ENCODE results near the gene TTC9.

The TTC9 gene

DNA sequence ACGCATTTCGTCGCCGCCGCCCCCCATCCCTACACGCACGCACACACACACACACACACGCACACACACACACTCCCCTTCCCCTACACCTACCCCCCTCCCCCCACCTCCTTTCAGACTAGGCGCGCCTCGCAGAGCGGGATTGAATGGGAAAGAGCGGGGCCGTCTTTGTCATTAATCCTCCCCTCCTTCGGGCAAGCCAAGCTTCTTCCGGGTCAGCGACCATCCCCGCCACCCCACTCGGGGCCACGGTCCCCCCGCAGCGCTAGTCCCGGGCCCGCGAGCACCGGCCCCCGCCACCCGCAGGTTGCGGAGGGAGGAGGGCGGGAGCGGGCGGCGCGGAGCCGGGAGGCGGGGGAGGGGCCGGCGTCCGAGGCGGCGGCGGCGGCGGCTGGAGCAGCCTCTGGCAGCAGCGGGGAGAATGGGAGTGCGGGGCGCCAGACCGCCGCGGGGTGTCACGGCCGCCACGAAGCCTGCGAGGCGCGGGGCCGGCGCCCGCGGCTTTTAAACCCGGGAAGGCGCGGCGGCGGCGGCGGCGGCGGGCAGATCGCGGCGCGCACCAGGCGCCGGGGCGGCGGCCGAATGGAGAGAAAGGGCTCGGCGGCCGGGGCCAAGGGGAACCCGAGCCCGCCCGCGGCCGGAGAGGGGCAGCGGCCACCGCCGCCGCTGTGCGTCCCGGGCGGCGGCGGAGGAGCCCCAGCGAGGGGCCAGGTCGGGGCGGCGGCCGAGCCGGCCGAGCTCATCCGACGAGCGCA is at the start of gene TTC9:
TTC9 (plus strand) TSS at position 369 of the 755 bp plus-strand sequence; CDS start at position 583, 214 bp downstream.
- DNase-seq, result peak; percentile 29 to 63 (median 39)

DNA sequence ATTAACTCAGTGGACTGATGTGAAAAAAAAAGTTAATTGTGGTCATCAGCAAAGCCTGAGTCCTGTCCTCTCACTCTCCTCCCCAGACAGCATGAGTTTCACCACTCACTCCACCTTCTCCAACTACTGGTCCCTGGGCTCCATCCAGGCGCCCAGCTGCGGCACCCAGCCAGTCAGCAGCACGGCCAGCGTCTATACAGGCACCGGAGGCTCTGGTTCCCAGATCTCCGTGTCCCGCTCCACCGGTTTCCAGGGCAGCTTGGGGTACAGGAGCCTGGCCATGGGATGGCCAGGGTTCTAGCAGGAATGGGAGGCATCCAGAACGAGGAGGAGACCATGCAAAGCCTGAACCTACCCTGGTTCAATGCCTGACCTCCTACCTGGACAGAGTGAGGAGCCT is 47.3 kb upstream of the TTC9 start:
- DNase-seq, result no peak

DNA sequence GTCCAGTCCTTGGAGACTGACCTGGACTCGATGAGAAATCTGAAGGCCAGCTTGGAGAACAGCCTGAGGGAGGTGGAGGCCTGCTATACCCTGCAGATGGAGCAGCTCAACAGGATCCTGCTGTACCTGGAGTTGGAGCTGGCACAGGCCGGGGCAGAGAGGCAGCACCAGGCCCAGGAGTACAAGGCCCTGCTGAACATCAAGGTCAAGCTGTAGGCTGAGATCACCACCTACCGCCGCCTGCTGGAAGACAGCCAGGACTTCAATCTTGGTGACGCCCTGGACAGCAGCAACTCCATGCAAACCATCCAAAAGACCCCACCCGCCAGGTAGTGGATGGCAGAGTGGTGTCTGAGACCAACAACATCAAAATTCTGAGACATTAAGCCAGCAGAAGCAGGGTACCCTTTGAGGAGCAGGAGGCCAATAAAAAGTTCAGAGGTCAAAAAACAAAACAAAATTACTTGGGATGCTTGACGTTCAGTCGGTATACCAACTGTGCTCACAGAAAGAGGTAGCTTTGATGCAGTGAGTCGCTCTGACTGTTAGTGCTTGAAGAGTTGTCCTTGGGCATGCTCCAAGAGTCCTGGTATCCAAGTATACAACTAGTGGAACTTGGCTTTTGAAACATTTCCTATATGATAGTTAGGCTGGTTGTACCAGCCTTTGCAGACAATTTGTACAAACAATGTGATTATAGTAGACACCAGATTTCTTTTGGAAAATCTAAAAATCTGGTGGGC is 46.1 kb upstream of the TTC9 start:
- DNase-seq, result no peak

DNA sequence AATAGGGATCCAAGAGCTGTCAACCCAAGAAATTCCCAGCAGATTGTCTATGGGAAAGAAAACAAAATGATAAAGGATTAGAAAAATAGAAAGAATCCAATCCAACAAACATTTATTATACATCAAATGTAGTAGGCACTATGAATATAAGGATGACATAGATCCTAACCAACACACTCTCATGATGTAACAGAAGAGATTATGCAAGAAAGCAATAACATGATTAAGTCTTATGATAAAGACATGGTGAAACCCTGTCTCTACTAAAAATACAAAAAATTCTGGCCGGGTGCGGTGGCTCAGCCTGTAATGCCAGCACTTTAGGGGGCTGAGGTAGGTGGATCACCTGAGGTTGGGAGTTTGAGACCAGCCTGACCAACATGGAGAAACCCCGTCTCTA is 44.0 kb upstream of the TTC9 start:
- DNase-seq, result peak in 2 of 3 donors; percentile 29 to 35

DNA sequence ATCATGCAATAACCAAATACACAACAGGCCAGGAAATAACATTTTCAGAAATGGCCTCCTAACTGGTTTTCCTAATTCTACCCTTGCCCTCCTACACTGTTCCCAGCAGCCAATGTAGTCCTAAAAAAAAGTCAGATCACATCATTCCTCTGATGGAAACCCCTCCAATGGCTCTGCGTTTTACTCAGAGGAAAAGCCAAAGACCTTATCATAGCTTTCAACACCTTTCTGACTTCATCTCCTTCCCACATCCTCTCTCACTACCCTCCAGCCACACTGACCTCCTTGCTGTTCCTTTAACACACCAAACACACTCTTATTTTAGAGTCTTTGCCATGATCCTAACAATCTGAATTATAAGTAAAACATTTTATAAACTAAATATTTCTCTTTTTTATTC is 42.4 kb upstream of the TTC9 start:
- peak in 2 of 3 donors; percentile 5 to 23 for DNase-seq

DNA sequence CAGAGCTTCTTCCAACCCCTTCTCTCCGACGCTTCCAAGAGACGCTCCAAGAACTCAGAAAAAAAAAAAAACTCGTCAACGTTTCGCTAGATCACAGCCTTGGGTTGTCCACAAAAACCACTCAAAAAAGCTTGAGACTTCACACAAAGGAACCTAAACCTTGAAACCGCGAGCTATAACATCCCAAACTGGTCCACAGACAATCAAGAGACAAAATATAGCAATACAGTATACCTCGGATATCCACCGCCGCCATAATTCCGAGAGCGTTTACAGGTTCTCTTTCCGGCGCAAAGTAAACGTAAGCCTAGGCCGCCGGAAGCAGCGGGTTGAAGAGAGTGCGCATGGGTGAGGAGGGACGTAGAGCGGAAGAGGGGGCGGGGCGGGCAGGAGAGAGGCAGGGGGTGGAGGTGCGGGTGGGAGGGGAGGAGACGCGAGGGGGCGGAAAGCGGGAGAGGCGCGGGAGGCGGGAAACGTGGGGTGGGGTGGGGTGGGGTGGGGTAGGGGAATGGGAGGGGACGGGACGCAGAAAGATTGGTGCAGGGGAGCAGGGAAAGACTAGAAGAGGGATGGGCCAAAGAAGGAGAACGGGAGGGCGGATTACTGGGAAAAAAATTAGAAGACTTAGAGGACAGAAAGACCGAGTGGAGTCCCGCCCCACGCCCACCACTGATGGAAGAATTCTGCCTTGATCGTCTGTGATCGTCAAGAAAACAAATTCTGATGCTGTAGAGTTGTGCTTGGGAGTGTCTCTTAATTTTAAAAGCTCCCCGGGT is 41.1 kb upstream of the TTC9 start, which contains the start of gene MED6:
MED6 (minus strand) TSS at position 274 of the 776 bp plus-strand sequence; CDS start at position 256, 18 bp downstream.
- peak; percentile 90 to 96 (median 95) for DNase-seq

DNA sequence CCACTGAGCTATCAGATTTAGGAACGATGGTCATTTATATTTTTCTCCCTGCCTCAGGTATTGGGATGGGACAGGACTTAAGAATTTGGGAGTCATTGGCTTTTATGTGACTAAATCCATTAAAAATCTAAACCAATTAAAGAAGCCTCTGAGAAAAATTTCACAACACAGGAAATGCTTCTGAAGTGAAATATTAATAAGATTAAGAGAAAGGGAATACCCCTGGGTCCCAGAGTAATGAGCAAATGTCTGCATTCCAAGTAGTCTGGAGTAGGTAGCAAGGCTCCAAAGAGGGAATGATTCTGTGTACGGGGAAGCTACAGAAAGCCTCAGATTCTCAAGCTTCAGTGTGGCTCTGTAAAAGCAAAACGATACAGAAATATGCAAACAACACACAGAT is 40.6 kb upstream of the TTC9 start:
- DNase-seq, result peak in 1 of 3 donors; percentile 4

DNA sequence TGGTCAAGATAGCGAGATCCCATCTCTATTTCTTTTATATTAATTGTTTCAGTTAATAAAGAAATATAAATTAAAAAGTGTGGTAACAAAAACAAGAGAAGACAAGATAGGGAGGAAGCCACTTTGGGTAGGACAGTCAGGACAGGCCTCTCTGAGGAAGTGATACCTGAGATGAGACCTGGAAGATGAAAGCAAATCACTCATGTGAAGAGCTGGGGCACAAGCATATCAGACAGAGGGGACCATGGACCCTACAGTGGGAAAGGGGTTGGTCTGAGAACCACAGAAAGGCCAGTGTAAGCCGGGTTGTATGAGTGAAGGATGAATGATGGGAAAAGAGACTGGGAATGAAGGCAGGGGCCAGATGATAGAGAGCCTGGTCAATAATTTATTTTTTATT is 39.5 kb upstream of the TTC9 start:
- DNase-seq, result no peak

DNA sequence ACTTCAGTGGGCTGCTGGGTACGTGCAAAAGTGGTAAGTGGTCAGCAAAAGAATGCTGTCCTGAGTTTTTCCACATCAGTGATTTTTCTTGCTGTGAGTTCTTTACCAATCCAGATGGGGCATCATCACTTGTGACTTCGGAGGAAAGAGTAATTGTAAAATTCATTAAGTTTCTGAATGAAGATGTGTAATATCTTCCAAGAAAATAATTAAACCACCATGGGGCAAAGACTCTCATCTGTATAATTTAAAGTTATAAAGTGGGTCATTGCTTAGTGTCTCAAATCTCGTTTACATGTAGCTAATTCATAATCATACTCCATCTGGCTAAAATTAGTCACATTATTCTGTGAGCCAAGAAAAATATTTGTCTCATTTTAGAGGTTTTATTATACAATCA is 30.5 kb upstream of the TTC9 start:
- DNase-seq, result no peak

DNA sequence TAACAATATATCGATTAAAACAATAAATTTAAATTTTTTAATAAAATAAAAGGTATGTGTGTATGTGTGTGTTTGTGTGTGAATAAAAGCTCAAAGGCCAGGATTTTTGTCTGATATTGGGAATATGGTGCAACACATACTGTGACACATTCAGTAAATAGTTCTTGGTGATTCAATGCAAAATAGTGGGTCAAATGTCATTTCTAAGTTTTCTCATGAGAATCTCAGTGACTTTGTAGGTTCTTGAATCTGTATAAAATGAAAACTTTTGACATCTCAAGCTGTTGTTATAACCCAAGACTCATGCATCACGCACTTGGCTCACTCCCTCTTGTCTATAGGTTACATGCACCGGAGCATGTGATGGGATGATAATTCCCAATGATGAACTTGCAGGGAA is 25.1 kb upstream of the TTC9 start:
- no peak for DNase-seq

DNA sequence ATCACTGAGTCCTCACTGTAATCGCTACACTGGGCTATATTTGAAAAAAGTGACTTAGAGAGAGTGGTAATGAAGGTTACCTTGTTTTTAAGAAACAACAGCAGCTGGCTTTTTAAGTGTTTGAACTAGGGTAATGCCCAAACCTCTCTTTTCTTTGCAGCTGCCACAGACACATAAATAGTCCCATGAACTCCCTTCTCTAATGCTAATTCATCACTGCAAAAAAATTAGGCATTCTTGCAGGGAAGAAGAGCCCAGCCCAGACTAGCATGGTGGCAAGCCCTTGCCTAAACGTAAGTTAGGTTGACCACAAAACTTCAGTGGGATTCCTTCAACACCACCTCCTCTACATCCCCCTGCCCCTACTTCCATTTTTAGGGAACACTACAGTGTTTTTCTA is 23.4 kb upstream of the TTC9 start:
- DNase-seq, result no peak

DNA sequence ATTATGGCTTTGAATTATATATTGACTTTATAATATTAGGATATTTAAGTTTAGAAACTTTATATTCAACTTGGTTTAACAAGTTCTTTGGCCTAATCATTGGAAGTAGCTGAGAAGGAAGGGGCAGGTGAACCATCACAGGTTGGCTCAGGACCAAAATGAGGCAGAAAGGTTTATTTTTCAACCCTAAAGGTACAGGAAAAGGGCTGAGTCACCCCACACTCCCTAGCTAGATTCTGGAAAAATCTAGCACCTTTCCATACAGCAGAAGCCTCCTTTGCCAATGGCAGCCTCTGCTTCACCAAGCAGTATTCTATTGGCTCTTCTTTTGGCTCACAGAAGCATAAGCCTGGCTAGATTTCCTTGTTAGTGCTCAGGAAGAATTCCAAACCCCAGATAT is 22.0 kb upstream of the TTC9 start:
- DNase-seq, result no peak

DNA sequence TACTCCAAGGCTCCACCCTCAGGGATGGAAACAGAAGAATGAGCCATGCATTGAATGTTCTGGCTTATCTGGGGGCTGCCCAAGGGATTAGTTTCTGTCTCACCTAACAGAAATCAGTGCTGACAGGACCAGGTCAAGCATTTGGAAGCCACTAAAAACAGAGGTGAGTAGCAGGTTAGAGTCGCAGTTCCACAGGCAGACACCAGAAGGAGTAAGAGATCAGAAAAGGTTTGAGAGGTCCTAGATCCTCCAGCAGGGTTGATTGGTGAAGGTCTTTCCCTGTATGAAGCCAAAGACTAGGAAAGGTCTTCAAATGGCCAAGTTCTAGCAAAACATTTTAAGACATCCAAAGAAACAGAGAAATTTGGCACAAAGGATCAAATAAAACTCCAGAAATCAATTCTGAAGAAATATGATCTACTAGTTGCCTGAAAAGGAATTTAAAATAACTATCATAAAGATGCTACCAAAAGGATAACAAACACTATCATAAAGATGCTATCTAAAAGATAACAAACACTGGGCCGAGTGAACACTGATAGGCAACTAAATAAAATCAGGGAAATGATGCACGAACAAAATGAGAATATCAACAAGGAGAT is 19.5 kb upstream of the TTC9 start:
- DNase-seq, result peak; percentile 54 to 66 (median 63)

DNA sequence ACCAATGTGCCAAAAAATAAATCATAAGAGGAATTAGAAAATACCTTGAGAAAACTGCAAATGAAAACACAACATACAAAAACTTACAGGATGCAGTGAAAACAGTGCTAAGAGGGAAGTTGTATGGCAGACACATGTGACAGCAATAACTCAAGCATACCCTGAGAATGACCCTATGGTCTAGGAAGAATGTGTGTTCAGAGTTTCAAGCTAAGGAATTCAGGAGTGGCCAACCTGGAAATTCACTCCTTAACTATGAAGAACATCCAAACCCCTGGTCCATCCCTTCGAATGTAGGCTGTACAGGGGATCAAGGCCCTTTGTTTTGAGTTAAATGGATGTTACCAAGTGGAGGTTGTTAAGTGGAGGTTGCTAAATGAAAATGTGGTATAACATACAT is 16.7 kb upstream of the TTC9 start:
- DNase-seq, result no peak

DNA sequence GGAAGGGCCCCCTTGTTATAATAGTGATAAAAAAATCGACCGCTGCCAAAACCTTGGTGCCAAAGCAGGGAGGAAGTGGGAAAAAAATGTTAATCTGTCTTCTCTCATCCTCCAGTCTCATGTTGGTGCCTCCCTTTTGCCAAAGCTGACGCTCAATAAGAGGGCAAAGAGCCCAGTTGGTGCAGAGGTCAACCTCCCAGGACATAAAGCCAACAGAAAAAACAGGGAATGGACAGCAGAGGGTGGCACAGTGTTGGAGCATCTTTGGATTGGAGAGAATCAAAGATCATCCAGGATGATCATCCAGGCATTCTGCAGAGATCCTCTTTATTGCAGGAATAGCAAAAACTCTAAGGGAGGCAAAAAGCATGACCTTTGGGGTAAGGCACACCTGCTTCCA is 9.8 kb upstream of the TTC9 start:
- DNase-seq, result no peak

DNA sequence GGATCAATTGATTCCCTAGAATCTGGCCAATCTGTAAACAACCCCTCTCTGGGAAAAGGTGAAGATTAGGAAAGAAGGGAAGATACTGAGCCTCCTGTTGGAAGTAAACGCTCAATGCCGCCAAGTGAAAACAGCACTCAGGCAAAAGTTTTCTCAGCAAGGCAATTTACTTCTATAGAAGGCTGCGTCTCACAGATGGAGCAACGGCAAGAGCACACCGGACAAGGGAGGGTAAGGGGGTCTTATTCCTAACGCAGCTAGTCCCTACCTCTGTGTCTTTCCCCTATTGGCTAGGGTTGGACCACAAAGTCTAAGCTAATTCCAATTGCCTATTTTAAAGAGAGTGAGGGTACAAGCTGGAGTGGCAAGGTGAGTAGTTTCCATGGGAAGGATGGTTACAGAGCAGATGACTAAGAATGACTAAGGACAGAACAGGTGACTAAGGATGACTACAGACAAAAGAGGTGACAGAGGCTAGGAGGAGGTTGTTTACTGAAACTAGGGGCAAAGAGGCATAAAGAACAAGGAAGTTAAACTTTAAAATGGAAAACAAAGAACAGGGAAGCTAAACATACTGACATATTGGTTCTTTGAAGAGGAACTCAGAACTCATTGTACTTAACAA is 5.6 kb upstream of the TTC9 start:
- peak in 1 of 3 donors; percentile 8 for DNase-seq

DNA sequence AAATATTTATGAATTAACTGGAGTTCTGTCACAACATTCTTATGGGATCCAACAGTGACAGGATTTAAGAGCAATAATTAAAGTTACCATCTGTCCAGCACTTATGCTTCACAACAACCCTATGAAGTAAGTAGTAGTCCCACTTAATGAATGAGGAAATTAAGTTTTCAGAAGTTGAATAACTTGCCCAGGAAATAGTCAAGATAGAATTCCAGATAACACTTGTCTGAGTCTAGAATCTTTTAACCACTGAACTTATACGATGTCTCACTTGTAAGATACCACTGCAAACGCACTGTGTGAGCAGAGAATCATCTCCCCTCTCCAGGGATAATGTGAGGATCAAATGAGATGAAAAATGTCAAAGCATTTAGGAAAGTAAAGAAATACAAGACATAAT is 3.3 kb upstream of the TTC9 start:
- DNase-seq, result no peak

DNA sequence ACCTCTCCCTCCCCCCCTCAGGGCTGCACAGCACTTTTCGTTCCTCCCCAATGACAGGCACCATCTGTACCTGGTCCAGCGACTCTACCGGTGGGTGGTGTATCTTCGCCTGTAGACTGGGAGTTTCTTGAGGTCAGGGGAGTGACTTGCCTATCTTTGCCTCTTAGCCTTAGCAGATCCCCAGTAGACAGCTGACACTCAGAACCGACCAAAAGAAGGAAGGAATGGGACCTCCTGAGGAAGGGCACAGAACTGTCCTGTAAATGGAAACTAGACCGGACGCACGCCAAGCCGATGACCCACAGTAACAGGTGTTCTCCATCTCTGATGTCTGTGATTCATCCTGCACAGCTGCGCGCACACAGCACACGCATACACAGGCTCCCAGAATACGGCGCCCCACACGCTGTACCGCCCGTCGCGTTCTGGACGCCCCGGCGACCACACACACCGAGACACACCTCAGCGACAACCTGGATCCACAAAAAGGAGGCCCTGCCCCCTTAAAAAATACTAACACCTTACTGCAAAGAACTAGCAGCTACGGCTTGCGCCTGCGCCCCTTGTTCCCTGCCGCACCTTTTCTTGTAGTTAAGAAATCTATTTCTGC is 673 bp upstream of the TTC9 start:
- DNase-seq, result peak; percentile 20 to 36 (median 25)

DNA sequence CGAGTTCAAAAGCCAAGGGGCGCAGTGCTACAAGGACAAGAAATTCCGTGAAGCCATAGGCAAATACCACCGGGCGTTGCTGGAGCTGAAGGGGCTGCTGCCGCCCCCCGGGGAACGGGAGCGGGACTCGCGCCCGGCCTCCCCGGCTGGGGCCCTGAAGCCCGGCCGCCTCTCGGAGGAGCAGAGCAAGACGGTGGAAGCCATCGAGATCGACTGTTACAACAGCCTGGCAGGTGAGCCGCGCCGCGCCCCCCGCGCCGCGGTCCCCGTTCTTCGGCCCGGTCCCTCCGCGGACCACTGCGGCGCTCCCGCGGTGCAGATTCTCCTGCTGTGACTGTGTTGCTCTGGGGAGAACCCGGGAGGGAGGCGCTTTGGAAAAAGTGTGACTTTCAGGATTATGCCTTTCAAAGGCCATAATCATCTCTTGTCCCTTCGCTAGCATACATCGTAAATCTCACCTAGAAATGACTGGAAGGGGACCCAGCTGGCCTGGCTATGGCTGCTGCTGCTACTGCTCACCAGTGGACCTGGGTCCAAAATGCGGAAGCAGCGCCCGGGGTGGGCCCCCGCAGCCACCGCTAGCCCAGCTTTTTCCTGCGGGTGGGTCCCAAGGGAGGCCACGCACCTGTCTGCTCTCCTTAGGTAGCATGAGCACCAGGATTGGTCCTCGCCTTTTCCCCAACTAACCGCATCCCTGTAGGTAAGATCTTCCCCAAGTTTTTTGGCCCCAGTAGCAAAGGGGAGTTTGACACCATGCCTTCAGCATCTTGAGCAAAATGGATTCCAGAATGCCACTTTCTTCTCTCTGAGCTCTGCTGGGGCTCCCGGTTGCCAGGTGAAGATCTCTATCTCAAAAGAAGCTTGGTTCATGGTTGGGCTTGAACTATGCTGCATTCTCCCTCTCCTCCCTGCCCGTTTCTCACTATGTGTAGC is 853 bp downstream of the TTC9 start:
- DNase-seq, result peak in 2 of 3 donors; percentile 12 to 20

DNA sequence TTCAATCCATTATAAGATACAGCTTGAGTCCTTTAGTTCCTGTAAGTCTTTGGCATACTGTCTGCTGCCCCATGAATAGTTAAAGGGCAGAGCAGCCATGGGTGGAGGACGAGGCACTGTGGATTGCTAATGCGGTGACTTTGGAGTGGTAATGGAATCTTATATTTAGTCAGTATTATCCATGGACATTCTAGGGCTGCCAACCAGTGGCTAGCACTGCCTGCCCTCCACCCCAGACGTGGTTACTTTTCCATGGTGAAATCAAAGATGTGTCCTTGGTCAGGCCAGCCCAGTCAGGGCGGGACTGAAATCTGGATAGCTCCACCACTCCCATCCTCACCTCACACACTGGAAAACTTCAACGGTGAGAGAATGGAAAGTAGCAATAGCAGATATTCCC is 2.3 kb downstream of the TTC9 start:
- DNase-seq, result no peak

DNA sequence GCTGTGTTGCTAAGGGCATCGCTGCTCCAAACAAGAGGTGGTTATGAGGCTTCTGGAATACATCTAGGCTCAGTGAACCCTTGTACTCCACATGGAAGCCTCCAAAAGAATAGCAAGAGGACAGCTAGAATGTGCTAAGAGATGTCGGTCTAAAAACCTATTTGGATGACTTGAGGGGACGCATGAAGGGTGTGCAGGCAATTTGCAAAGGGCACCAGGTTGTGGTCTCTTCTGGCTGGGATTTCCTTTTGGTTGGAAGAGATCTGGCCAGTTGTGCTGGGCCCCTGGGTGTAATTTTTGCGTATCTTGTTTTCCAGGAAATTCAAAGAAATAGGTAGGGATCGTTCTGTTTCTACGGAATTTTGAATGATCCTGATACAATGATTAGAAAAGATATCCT is 4.2 kb downstream of the TTC9 start:
- no peak for DNase-seq
